BE2C (cell line): Measurements from ENCODE around the gene NEGR1.

Experiments
- DNase-seq: peaks from one replicate; pipeline ENCODE4 v3.0.0-alpha.2; 2020
- H3K27me3 ChIP-seq: fragments of 250-450 bp; sonication (Bioruptor Pico); 2 replicates; pipeline ENCODE4 v1.5.1; 2020; ENCODE audit warnings: mild to moderate bottlenecking
- H3K36me3 ChIP-seq: fragments of 250-450 bp; sonication (Bioruptor Pico); 2 replicates; pipeline ENCODE4 v1.5.1; 2020; ENCODE audit warnings: mild to moderate bottlenecking
- H3K4me1 ChIP-seq: fragments of 250-450 bp; sonication (Bioruptor Pico); 2 replicates; pipeline ENCODE4 v1.5.1; 2020
- H3K4me3 ChIP-seq: 2 replicates; pipeline ENCODE4 v1.5.1; 2011; ENCODE audit warnings: low read depth, low read length
- H3K9me3 ChIP-seq: fragments of 250-450 bp; sonication (Bioruptor Pico); 2 replicates; pipeline ENCODE4 v1.5.1; 2020
- CTCF ChIP-seq: IDR thresholded peaks from 2 replicates; pipeline ENCODE4 v1.5.1; 2012; ENCODE audit warnings: mild to moderate bottlenecking, low read depth, low read length

The NEGR1 gene

GRCh38 chr1:71428029-71428428, 854.3 kb downstream of the NEGR1 start:
- Histone ChIP-seq H3K36me3 (no peaks in the 10 kb centered on the region), H3K27me3 (no peaks in the 10 kb centered on the region), H3K4me3 (no peak overlapping the region), H3K9me3 (no peaks in the 10 kb centered on the region), H3K4me1 (no peaks in the 10 kb centered on the region)
- DNase-seq = no peak
- no peak for TF ChIP-seq CTCF

- DNase-seq = no peak
- TF ChIP-seq CTCF = no peak
These were observed 855.3 kb downstream of the NEGR1 start for GRCh38 chr1:71427066-71427465.

GRCh38 chr1:71424536-71424935, 857.8 kb downstream of the NEGR1 start:
- Histone ChIP-seq H3K27me3 (no peaks in the 10 kb centered on the region), H3K36me3 (no peaks in the 10 kb centered on the region), H3K4me1 (no peaks in the 10 kb centered on the region), H3K9me3 (no peaks in the 10 kb centered on the region), H3K4me3 (no peak overlapping the region)
- DNase-seq = no peak
- TF ChIP-seq CTCF = no peak

More at GRCh38 chr1:71427066-71427465, 855.3 kb downstream of the NEGR1 start:
- no peaks in the 10 kb centered on the region for H3K4me1 ChIP-seq
- H3K4me3 ChIP-seq = no peak overlapping the region
- no peaks in the 10 kb centered on the region for H3K27me3 ChIP-seq
- no peaks in the 10 kb centered on the region for H3K36me3 ChIP-seq
- H3K9me3 ChIP-seq = no peaks in the 10 kb centered on the region

GRCh38 chr1:71422221-71422620, 860.1 kb downstream of the NEGR1 start:
- H3K9me3 ChIP-seq = no peaks in the 10 kb centered on the region
- H3K27me3 ChIP-seq = no peaks in the 10 kb centered on the region
- DNase-seq = no peak
- no peaks in the 10 kb centered on the region for H3K36me3 ChIP-seq
- TF ChIP-seq CTCF = no peak
- no peak overlapping the region for H3K4me3 ChIP-seq
- no peaks in the 10 kb centered on the region for H3K4me1 ChIP-seq

- no peak overlapping the region for H3K4me3 ChIP-seq
- no peak for DNase-seq
- no peaks in the 10 kb centered on the region for H3K9me3 ChIP-seq
- no peaks in the 10 kb centered on the region for H3K4me1 ChIP-seq
- no peaks in the 10 kb centered on the region for H3K27me3 ChIP-seq
- H3K36me3 ChIP-seq = no peaks in the 10 kb centered on the region
- no peak for TF ChIP-seq CTCF
These were observed 864.9 kb downstream of the NEGR1 start for GRCh38 chr1:71417421-71417820.

- Histone ChIP-seq H3K4me3 (no peak overlapping the region), H3K4me1 (no peaks in the 10 kb centered on the region), H3K36me3 (no peaks in the 10 kb centered on the region), H3K9me3 (no peaks in the 10 kb centered on the region), H3K27me3 (no peaks in the 10 kb centered on the region)
- DNase-seq = no peak
- no peak for TF ChIP-seq CTCF
These were observed 868.2 kb downstream of the NEGR1 start for GRCh38 chr1:71414179-71414578.
